Endodermal cell (in vitro differentiated cells): ENCODE results near the gene NACC2. TPM values are rescaled to one million over a fixed set of nuclear protein-coding genes. Genes with fewer than 3 reads are reported as not detected.

Experiments
- DNase-seq: peaks from one replicate; pipeline ENCODE4 v3.0.0-alpha.2; 2017
- H3K27ac ChIP-seq: 2 replicates; pipeline ENCODE4 v1.5.1; 2013; ENCODE audit warnings: mild to moderate bottlenecking, low read depth, low read length, moderate library complexity
- H3K27me3 ChIP-seq: 2 replicates; pipeline ENCODE4 v1.6.1; 2013; ENCODE audit warnings: mild to moderate bottlenecking, low read length, moderate library complexity; ENCODE audit not compliant: insufficient read depth, control insufficient read depth, poor library complexity, severe bottlenecking
- H3K36me3 ChIP-seq: 2 replicates; pipeline ENCODE4 v1.7.0; 2013; ENCODE audit warnings: mild to moderate bottlenecking, low read length, moderate library complexity; ENCODE audit not compliant: control insufficient read depth, insufficient read depth
- H3K4me1 ChIP-seq: one replicate; pipeline ENCODE4 v1.7.0; 2013; ENCODE audit warnings: low read length; ENCODE audit not compliant: control insufficient read depth, insufficient read depth
- H3K4me3 ChIP-seq: 2 replicates; pipeline ENCODE4 v1.5.1; 2013; ENCODE audit warnings: mild to moderate bottlenecking, low read length, moderate library complexity
- H3K9ac ChIP-seq: 2 replicates; pipeline ENCODE4 v1.6.1; 2013; ENCODE audit warnings: mild to moderate bottlenecking, low read length, moderate library complexity; ENCODE audit not compliant: poor library complexity, severe bottlenecking; ENCODE audit errors: extremely low read depth
- H3K9me3 ChIP-seq: 2 replicates; pipeline ENCODE4 v1.6.1; 2013; ENCODE audit warnings: mild to moderate bottlenecking, low read length, moderate library complexity; ENCODE audit not compliant: control insufficient read depth
- H3K27ac Mint-ChIP-seq: 2 replicates; pipeline ENCODE4 v1.8.0; 2020; ENCODE audit warnings: mixed read lengths
- H3K27me3 Mint-ChIP-seq: 2 replicates; pipeline ENCODE4 v1.8.0; 2021; ENCODE audit warnings: mild to moderate bottlenecking, mixed read lengths; ENCODE audit not compliant: insufficient read depth
- H3K36me3 Mint-ChIP-seq: 2 replicates; pipeline ENCODE4 v1.8.0; 2020; ENCODE audit warnings: low read depth, mixed read lengths
- H3K4me1 Mint-ChIP-seq: 2 replicates; pipeline ENCODE4 v1.8.0; 2020; ENCODE audit warnings: mixed read lengths
- H3K4me3 Mint-ChIP-seq: 2 replicates; pipeline ENCODE4 v1.8.0; 2020; ENCODE audit warnings: mild to moderate bottlenecking, moderate library complexity, mixed read lengths
- H3K9me3 Mint-ChIP-seq: 2 replicates; pipeline ENCODE4 v1.8.0; 2020; ENCODE audit warnings: mild to moderate bottlenecking, mixed read lengths
- WGBS, 2 experiments: methylation state at CpG; one replicate each; pipeline versions ENCODE4 v1.1.5 to v1.1.7; 2013; ENCODE audit warnings: missing lambda C conversion rate in 2 of 2, mixed read lengths in 1 of 2; ENCODE audit not compliant: insufficient coverage in 1 of 2, insufficient read length in 1 of 2; 5-methylcytosine and 5-hydroxymethylcytosine counted together
- total RNA-seq, 2 donors: library from RNA; stranded (reverse); fragmentation: NEBNext Ultra II Directional in 1 of 2; extraction: Animal tissue kit (Norgen Biotek cat#: 25700) in 1 of 2; gene quantifications; 2 replicates in 1 of 2; 3 replicates in 1 of 2; pipeline ENCODE4 v1.2.1, GENCODE V29; 2021
- TF ChIP-seq, protein P1 (sequence below): fragments of 200-600 bp; sonication (generic); conservative IDR thresholded peaks from 2 replicates; pipeline ENCODE4 v1.5.0; 2021; ENCODE audit warnings: antibody characterized with exemption, mild to moderate bottlenecking

The NACC2 gene
- total RNA-seq, 2 donors from 2014 or later, result 12.4 to 16.7 TPM

DNA sequence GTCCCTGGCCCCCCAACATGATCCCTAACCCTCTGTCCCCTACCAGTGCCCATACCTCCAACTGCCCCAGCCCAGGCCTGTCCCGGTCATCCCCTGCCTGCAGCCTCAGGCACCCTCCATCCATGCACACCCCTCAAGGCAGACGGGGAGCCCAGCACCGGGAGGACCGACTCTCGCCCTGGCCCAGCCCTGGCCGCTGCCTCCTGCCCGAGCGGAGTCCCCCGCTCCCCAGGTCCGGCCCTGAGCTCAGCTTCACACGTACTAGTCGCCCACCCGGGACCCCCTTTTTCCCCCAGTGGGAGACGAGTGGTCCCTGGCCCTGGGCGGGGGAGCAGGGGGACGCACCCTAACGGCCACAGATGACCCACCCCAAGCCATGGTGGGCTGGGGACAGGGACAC is 84.9 kb downstream of the NACC2 start:
- peaks cover 3% of the 10 kb centered on the region for H3K4me1 ChIP-seq
- no peak overlapping the region for H3K9ac ChIP-seq
- no peaks in the 10 kb centered on the region for H3K27me3 ChIP-seq
- DNase-seq, result no peak
- TF ChIP-seq, protein P1, sequence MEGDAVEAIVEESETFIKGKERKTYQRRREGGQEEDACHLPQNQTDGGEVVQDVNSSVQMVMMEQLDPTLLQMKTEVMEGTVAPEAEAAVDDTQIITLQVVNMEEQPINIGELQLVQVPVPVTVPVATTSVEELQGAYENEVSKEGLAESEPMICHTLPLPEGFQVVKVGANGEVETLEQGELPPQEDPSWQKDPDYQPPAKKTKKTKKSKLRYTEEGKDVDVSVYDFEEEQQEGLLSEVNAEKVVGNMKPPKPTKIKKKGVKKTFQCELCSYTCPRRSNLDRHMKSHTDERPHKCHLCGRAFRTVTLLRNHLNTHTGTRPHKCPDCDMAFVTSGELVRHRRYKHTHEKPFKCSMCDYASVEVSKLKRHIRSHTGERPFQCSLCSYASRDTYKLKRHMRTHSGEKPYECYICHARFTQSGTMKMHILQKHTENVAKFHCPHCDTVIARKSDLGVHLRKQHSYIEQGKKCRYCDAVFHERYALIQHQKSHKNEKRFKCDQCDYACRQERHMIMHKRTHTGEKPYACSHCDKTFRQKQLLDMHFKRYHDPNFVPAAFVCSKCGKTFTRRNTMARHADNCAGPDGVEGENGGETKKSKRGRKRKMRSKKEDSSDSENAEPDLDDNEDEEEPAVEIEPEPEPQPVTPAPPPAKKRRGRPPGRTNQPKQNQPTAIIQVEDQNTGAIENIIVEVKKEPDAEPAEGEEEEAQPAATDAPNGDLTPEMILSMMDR, result no peak
- H3K27ac ChIP-seq, result no peak overlapping the region
- Mint-ChIP-seq H3K27ac (peak overlapping the region; percentile 25), H3K4me1 (peaks cover 8% of the 10 kb centered on the region), H3K36me3 (peaks cover 2% of the 10 kb centered on the region), H3K4me3 (no peak overlapping the region), H3K27me3 (no peaks in the 10 kb centered on the region), H3K9me3 (no peaks in the 10 kb centered on the region)
- 93 to 100% methylated on average over 2 to 17 of the region's 17 CpGs for WGBS, 2 experiments
- no peaks in the 10 kb centered on the region for H3K36me3 ChIP-seq
- no peak overlapping the region for H3K4me3 ChIP-seq
- H3K9me3 ChIP-seq, result no peaks in the 10 kb centered on the region

DNA sequence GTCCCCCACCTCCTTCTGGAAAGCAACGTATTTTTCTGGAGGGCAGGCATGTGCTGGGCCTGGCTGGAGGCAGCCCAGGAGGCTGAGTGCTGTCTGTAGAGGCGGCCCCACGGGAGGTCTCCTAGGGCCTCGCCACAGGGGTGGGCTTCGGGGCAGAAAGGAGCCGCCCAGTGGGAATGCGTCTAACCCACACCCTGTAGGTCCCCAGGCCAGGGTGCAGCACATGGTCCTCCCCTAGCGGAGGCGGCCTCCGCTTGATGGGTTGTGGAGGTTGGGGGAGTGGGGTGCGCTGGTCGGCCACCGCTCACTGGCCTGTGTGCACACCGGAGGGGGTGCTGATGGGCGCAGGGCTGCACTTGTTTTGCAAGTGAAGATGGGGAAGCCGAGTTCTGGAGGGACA is 85.6 kb downstream of the NACC2 start:
- no peaks in the 10 kb centered on the region for H3K9me3 ChIP-seq
- no peak overlapping the region for H3K4me3 ChIP-seq
- Mint-ChIP-seq H3K9me3 (no peaks in the 10 kb centered on the region), H3K27ac (no peak overlapping the region), H3K4me3 (no peak overlapping the region), H3K4me1 (peaks cover 8% of the 10 kb centered on the region), H3K27me3 (no peaks in the 10 kb centered on the region), H3K36me3 (peaks cover 2% of the 10 kb centered on the region)
- no peak for DNase-seq
- WGBS, 2 experiments, result 89 to 100% methylated on average over 3 to 16 of the region's 16 CpGs
- no peak overlapping the region for H3K9ac ChIP-seq
- H3K4me1 ChIP-seq, result peaks cover 3% of the 10 kb centered on the region
- TF ChIP-seq, protein P1, result no peak
- H3K27me3 ChIP-seq, result no peaks in the 10 kb centered on the region
- no peak overlapping the region for H3K27ac ChIP-seq
- H3K36me3 ChIP-seq, result no peaks in the 10 kb centered on the region

DNA sequence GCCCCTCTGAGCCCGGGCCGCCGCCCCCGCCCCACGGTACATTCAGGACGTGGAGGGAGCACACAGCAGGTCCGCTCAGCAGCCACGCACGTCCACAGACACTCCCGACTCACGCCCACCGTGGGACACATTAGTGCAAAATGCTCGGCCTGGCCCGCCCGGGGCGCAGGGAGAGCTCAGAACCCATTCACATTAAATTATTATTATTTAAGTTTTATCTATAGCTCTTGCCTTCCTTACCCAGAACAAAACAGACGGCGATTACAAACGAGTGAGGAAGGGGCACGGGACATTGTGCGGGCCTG is 86.4 kb downstream of the NACC2 start:
- Histone ChIP-seq H3K9me3 (no peaks in the 10 kb centered on the region), H3K36me3 (no peaks in the 10 kb centered on the region), H3K27ac (no peak overlapping the region), H3K9ac (no peak overlapping the region), H3K4me1 (peaks cover 3% of the 10 kb centered on the region), H3K4me3 (no peak overlapping the region), H3K27me3 (no peaks in the 10 kb centered on the region)
- Mint-ChIP-seq H3K4me1 (peaks cover 12% of the 10 kb centered on the region), H3K9me3 (no peaks in the 10 kb centered on the region), H3K36me3 (peaks cover 2% of the 10 kb centered on the region), H3K27ac (no peak overlapping the region), H3K4me3 (no peak overlapping the region), H3K27me3 (no peaks in the 10 kb centered on the region)
- TF ChIP-seq, protein P1, result no peak
- DNase-seq, result no peak
- WGBS, 2 experiments, result 75 to 86% methylated on average over 16 to 18 of the region's 21 CpGs
